HEK293 (cell line): Measurements from ENCODE around the gene PKIG.
A peak's percentile ranks its signal among the peaks of the same experiment; 100 is the strongest.

Experiments used
- CTCF ChIA-PET: fragments of 350-600 bp; formaldehyde crosslinking; extraction: SDS; loops from one replicate; lab custom pipeline; 2021; ENCODE audit warnings: antibody characterized with exemption; lab: Yijun Ruan, JAX
- POLR2A ChIA-PET: fragments of 300-600 bp; formaldehyde crosslinking; extraction: SDS; loops from one replicate; lab custom pipeline; 2020; ENCODE audit warnings: antibody characterized with exemption, inconsistent platforms; lab: Yijun Ruan, JAX
- H3K27ac ChIP-seq: fragments of 200-500 bp; sonication (Bioruptor generic); 2 replicates; pipeline ENCODE4 v1.5.1; 2014; ENCODE audit warnings: low read depth, low read length, control low read depth, inconsistent platforms; ENCODE audit errors: extremely low read depth
- H3K36me3 ChIP-seq, 2 experiments: fragments of 200-500 bp in 1 of 2; sonication (Bioruptor generic) in 1 of 2; 1 replicate in 1 of 2; 2 replicates in 1 of 2; pipeline ENCODE4 v1.5.1; 2014 to 2017; ENCODE audit warnings: inconsistent platforms in 2 of 2, low read length in 2 of 2; ENCODE audit not compliant: control insufficient read depth in 2 of 2, insufficient read depth in 1 of 2
- H3K4me1 ChIP-seq: fragments of 200-500 bp; sonication (Bioruptor generic); 2 replicates; pipeline ENCODE4 v1.5.1; 2014; ENCODE audit warnings: mild to moderate bottlenecking, low read length, inconsistent platforms; ENCODE audit not compliant: control insufficient read depth, insufficient read depth
- H3K4me3 ChIP-seq: 2 replicates; pipeline ENCODE4 v1.5.1; 2011; ENCODE audit warnings: low read depth, mild to moderate bottlenecking, control low read depth, low read length, moderate library complexity
- H3K9me3 ChIP-seq: fragments of 200-500 bp; sonication (Bioruptor generic); 2 replicates; pipeline ENCODE4 v1.5.1; 2014; ENCODE audit warnings: low read depth, low read length, inconsistent platforms; ENCODE audit not compliant: control insufficient read depth, insufficient read depth
- BCL11B ChIP-seq: fragments of 450-650 bp; formaldehyde crosslinking; IDR thresholded peaks from 2 replicates; pipeline ENCODE4 v1.5.1; 2016; ENCODE audit warnings: low read depth, missing biosample characterization, missing genetic modification characterization
- GLI2 ChIP-seq: fragments of 450-650 bp; formaldehyde crosslinking; IDR thresholded peaks from 2 replicates; pipeline ENCODE4; 2017; ENCODE audit warnings: missing biosample characterization, missing genetic modification characterization, low read depth, borderline replicate concordance
- GLIS1 ChIP-seq: fragments of 450-650 bp; formaldehyde crosslinking; IDR thresholded peaks from 2 replicates; pipeline ENCODE4 v1.5.1; 2016; ENCODE audit warnings: missing biosample characterization, missing genetic modification characterization
- MZF1 ChIP-seq: fragments of 450-650 bp; formaldehyde crosslinking; IDR thresholded peaks from 2 replicates; pipeline ENCODE4 v1.5.1; 2017; ENCODE audit warnings: missing biosample characterization, missing genetic modification characterization, borderline replicate concordance
- PRDM6 ChIP-seq: fragments of 450-650 bp; formaldehyde crosslinking; IDR thresholded peaks from 2 replicates; pipeline ENCODE4 v1.5.1; 2017; ENCODE audit warnings: missing biosample characterization, missing genetic modification characterization
- TCF7L2 ChIP-seq: IDR thresholded peaks from 2 replicates; pipeline ENCODE4 v1.6.1; 2011; ENCODE audit warnings: low read depth, mild to moderate bottlenecking, inconsistent platforms, low read length, moderate library complexity, borderline replicate concordance
- ZBTB20 ChIP-seq: fragments of 450-650 bp; formaldehyde crosslinking; IDR thresholded peaks from 2 replicates; pipeline ENCODE4 v1.5.1; 2016; ENCODE audit warnings: missing biosample characterization, missing genetic modification characterization
- ZBTB21 ChIP-seq: fragments of 450-650 bp; formaldehyde crosslinking; IDR thresholded peaks from 2 replicates; pipeline ENCODE4 v1.5.1; 2017; ENCODE audit warnings: missing biosample characterization, missing genetic modification characterization
- ZBTB48 ChIP-seq: fragments of 450-650 bp; formaldehyde crosslinking; IDR thresholded peaks from 2 replicates; pipeline ENCODE4 v1.5.1; 2016; ENCODE audit warnings: missing biosample characterization, missing genetic modification characterization
- ZFP3 ChIP-seq: fragments of 450-650 bp; formaldehyde crosslinking; IDR thresholded peaks from 2 replicates; pipeline ENCODE4 v1.5.1; 2016; ENCODE audit warnings: low read depth, missing biosample characterization, missing genetic modification characterization
- ZNF10 ChIP-seq: fragments of 450-650 bp; formaldehyde crosslinking; IDR thresholded peaks from 2 replicates; pipeline ENCODE4 v1.5.1; 2017; ENCODE audit warnings: missing biosample characterization, missing genetic modification characterization
- ZNF221 ChIP-seq: fragments of 450-650 bp; formaldehyde crosslinking; IDR thresholded peaks from 2 replicates; pipeline ENCODE4 v1.5.1; 2017; ENCODE audit warnings: missing biosample characterization, missing genetic modification characterization, borderline replicate concordance
- ZNF624 ChIP-seq: fragments of 450-650 bp; formaldehyde crosslinking; IDR thresholded peaks from 2 replicates; pipeline ENCODE4 v1.5.1; 2017; ENCODE audit warnings: missing biosample characterization, missing genetic modification characterization
- ZNF658 ChIP-seq: fragments of 450-650 bp; formaldehyde crosslinking; IDR thresholded peaks from 2 replicates; pipeline ENCODE4; 2016; ENCODE audit warnings: missing biosample characterization, missing genetic modification characterization
- ZNF776 ChIP-seq: fragments of 450-650 bp; formaldehyde crosslinking; IDR thresholded peaks from 2 replicates; pipeline ENCODE4 v1.5.0; 2017; ENCODE audit warnings: missing biosample characterization, missing genetic modification characterization, borderline replicate concordance
- TF ChIP-seq, protein P1 (sequence below): fragments of 450-650 bp; formaldehyde crosslinking; IDR thresholded peaks from 2 replicates; pipeline ENCODE4 v1.5.1; 2016; ENCODE audit warnings: missing biosample characterization, missing genetic modification characterization
- TF ChIP-seq, protein P2 (sequence below): sonication (generic); formaldehyde crosslinking; IDR thresholded peaks from 2 replicates; pipeline ENCODE4 v1.8.1; 2022; ENCODE audit warnings: mild to moderate bottlenecking, moderate library complexity, missing genetic modification reagents
- TF ChIP-seq, protein P3 (sequence below): fragments of 450-650 bp; formaldehyde crosslinking; IDR thresholded peaks from 2 replicates; pipeline ENCODE4 v1.5.1; 2016; ENCODE audit warnings: missing biosample characterization, missing genetic modification characterization

PKIG gene

GRCh38 chr20:44581515-44581914 is 864 bp upstream of the PKIG start:
- POLR2A ChIA-PET = no interaction called here
- TF ChIP-seq ZNF776 (tag by site-specific recombination) (no peak), PRDM6 (tag by site-specific recombination) (0 out of 2 replicates have a peak, but pooled peaks have one; percentile 29), GLIS1 (tag by site-specific recombination) (no peak)
- TF ChIP-seq, protein P1, sequence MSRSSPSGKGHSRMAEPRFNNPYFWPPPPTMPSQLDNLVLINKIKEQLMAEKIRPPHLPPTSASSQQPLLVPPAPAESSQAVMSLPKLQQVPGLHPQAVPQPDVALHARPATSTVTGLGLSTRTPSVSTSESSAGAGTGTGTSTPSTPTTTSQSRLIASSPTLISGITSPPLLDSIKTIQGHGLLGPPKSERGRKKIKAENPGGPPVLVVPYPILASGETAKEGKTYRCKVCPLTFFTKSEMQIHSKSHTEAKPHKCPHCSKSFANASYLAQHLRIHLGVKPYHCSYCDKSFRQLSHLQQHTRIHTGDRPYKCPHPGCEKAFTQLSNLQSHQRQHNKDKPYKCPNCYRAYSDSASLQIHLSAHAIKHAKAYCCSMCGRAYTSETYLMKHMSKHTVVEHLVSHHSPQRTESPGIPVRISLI (tag by site-specific recombination) = no peak
- no peaks in the 10 kb centered on the region for H3K9me3 ChIP-seq
- no peaks in the 10 kb centered on the region for H3K36me3 ChIP-seq
- no peak overlapping the region for H3K4me3 ChIP-seq
- H3K4me1 ChIP-seq = peaks cover 16% of the 10 kb centered on the region
- H3K27ac ChIP-seq = no peak overlapping the region
- CTCF ChIA-PET = no interaction called here

- ChIA-PET POLR2A (no interaction called here), CTCF (interaction anchor here (0.8 to 1.2 kb wide), 5 partner anchors 10 to 250 kb away, joined by 3 to 7 read pairs (median 4); no protein-coding TSS in a partner anchor)
- no peak overlapping the region for H3K4me3 ChIP-seq
- no peak overlapping the region for H3K27ac ChIP-seq
- H3K36me3 ChIP-seq = no peaks in the 10 kb centered on the region
- no peak for TF ChIP-seq TCF7L2
- no peak for TF ChIP-seq ZNF658
- no peak for TF ChIP-seq BCL11B
- no peak for TF ChIP-seq GLI2 (tag by site-specific recombination)
- 0 out of 2 replicates have a peak, but pooled peaks have one; percentile 30 for TF ChIP-seq ZBTB48 (tag by site-specific recombination)
- TF ChIP-seq, protein P2, sequence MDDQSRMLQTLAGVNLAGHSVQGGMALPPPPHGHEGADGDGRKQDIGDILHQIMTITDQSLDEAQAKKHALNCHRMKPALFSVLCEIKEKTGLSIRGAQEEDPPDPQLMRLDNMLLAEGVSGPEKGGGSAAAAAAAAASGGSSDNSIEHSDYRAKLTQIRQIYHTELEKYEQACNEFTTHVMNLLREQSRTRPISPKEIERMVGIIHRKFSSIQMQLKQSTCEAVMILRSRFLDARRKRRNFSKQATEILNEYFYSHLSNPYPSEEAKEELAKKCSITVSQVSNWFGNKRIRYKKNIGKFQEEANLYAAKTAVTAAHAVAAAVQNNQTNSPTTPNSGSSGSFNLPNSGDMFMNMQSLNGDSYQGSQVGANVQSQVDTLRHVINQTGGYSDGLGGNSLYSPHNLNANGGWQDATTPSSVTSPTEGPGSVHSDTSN (CRISPR knock-in tag) = no peak
- no peak for TF ChIP-seq ZFP3 (tag by site-specific recombination)
- TF ChIP-seq ZBTB20 = no peak
- TF ChIP-seq, protein P3, sequence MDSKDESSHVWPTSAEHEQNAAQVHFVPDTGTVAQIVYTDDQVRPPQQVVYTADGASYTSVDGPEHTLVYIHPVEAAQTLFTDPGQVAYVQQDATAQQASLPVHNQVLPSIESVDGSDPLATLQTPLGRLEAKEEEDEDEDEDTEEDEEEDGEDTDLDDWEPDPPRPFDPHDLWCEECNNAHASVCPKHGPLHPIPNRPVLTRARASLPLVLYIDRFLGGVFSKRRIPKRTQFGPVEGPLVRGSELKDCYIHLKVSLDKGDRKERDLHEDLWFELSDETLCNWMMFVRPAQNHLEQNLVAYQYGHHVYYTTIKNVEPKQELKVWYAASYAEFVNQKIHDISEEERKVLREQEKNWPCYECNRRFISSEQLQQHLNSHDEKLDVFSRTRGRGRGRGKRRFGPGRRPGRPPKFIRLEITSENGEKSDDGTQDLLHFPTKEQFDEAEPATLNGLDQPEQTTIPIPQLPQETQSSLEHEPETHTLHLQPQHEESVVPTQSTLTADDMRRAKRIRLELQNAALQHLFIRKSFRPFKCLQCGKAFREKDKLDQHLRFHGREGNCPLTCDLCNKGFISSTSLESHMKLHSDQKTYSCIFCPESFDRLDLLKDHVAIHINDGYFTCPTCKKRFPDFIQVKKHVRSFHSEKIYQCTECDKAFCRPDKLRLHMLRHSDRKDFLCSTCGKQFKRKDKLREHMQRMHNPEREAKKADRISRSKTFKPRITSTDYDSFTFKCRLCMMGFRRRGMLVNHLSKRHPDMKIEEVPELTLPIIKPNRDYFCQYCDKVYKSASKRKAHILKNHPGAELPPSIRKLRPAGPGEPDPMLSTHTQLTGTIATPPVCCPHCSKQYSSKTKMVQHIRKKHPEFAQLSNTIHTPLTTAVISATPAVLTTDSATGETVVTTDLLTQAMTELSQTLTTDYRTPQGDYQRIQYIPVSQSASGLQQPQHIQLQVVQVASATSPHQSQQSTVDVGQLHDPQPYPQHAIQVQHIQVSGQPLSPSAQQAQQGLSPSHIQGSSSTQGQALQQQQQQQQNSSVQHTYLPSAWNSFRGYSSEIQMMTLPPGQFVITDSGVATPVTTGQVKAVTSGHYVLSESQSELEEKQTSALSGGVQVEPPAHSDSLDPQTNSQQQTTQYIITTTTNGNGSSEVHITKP (tag by site-specific recombination) = peak; percentile 96
- TF ChIP-seq ZNF10 (tag by site-specific recombination) = no peak
- TF ChIP-seq ZBTB21 (tag by site-specific recombination) = no peak
- no peak for TF ChIP-seq ZNF624
- TF ChIP-seq MZF1 = peak; percentile 80; the same call in 1 of the 2 replicates
- no peak for TF ChIP-seq ZNF221
- peaks cover 14% of the 10 kb centered on the region for H3K4me1 ChIP-seq
- H3K9me3 ChIP-seq = no peaks in the 10 kb centered on the region
These were observed 778 bp downstream of the PKIG start for GRCh38 chr20:44583157-44583556.
